Pancreas (tissue), 10 donors: Measurements from ENCODE around the gene ARL13A. TPM values are rescaled to one million over a fixed set of nuclear protein-coding genes. Genes with fewer than 3 reads are reported as not detected.

Experiments used
- ATAC-seq, 4 donors: fragments of 200-7000 bp; cut with Tn5 transposase; one replicate each; pipeline versions ENCODE4 v1.8.0 to v1.9.1; 2020; ENCODE audit warnings: mild to moderate bottlenecking in 4 of 4, moderate library complexity in 4 of 4
- DNase-seq, 6 donors: peaks; one replicate each; pipeline ENCODE4 v3.0.0-alpha.2; 2020
- FAIRE-seq: peaks from 2 replicates; lab custom pipeline; 2012; peaks lifted over from hg19 to GRCh38; lab: Jason Lieb, UNC
- H3K27ac ChIP-seq, 4 donors: fragments of 200-600 bp; sonication (generic); 1 replicate in 3 of 4; 2 replicates in 1 of 4; pipeline versions ENCODE4 v1.5.0 to v1.8.0; 2020
- H3K27me3 ChIP-seq, 4 donors: fragments of 200-600 bp; one replicate each; pipeline ENCODE4 v1.8.0; 2021
- H3K36me3 ChIP-seq, 3 donors: fragments of 200-600 bp; sonication (generic) in 1 of 3; one replicate each; pipeline versions ENCODE4 v1.5.0 to v1.8.0; 2020 to 2021
- H3K4me1 ChIP-seq, 3 donors: fragments of 200-600 bp; one replicate each; pipeline ENCODE4 v1.8.0; 2021
- H3K4me3 ChIP-seq, 4 donors: fragments of 200-600 bp; sonication (generic) in 2 of 4; one replicate each; pipeline versions ENCODE4 v1.5.0 to v1.8.0; 2020 to 2021
- H3K9me3 ChIP-seq, 4 donors: fragments of 200-600 bp; one replicate each; pipeline ENCODE4 v1.8.0; 2021
- CTCF ChIP-seq, 4 donors: fragments of 200-600 bp; sonication (generic) in 3 of 4; IDR thresholded peaks; one replicate each; pipeline versions ENCODE4 v1.5.0 to v1.8.0; 2021; ENCODE audit warnings: antibody characterized with exemption in 4 of 4
- WGBS, 2 donors: extraction: QIAGEN DNeasy Blood & Tissue Kit; methylation state at CpG; one replicate each; pipeline ENCODE4 v1.1.7; 2013; 5-methylcytosine and 5-hydroxymethylcytosine counted together
- intact Hi-C, 3 donors: fragments of 100-400 bp; cut with DNase I; formaldehyde crosslinking; loops; one replicate each; pipeline versions ENCODE4 v1.11.1 to v1.14.2; 2022
- polyA plus RNA-seq, 2 donors: library from polyadenylated mRNA; stranded (reverse); fragments of 200-250 nt; gene quantifications; one replicate each; pipeline ENCODE4 v1.2.3, GENCODE V29; 2013
- total RNA-seq, 6 donors: library from RNA; stranded (reverse); fragmentation: NEBNext Ultra II Directional in 4 of 6; extraction: Animal tissue kit (Norgen Biotek cat#: 25700) in 4 of 6; gene quantifications; one replicate each; pipeline versions ENCODE4 v1.2.1 to v1.2.4, GENCODE V29; 2021 to 2023
- donor health status: healthy with polysubstance abuse.
- donor health status: DM: no; HTN: no; CAD: no; lungs with moderate emphysema.
- donor health status: DM: no; HTN: no; CAD: no.
- donor health status: control.
- donor health status: control.
- donor health status: Bipolar disorder and iron deficiency.
- donor health status: DM: yes; HTN: yes; CAD: no.
- donor health status: DM: no; HTN: no; CAD: no.
- donor health status: DM: no; HTN: no; CAD: no.
- donor health status: DM: yes; HTN: yes; CAD: no.

Gene ARL13A
- total and polyA plus RNA-seq, 8 donors = not detected

- TF ChIP-seq CTCF (IDR thresholded peaks at IDR 0.05) = no peak
- WGBS, 2 donors = 62 to 71% methylated on average over 2 of the region's 2 CpGs
- H3K9me3 ChIP-seq = peaks cover 0 to 3% (median 0%) of the 10 kb centered on the region in 4 donors
Observed at GRCh38 chrX:100946299-100946927, 23.1 kb upstream of the ARL13A start.

GRCh38 chrX:100948557-100948956 is 21.0 kb upstream of the ARL13A start:
- H3K9me3 ChIP-seq = peaks cover 0 to 3% (median 0%) of the 10 kb centered on the region in 4 donors
- H3K27me3 ChIP-seq = no peaks in the 10 kb centered on the region
- no peaks in the 10 kb centered on the region for H3K4me1 ChIP-seq
- H3K27ac ChIP-seq = no peak overlapping the region
- ATAC-seq (no peak), FAIRE-seq (no peak), DNase-seq (no peak)
- intact Hi-C loops = no loop called here
- no peaks in the 10 kb centered on the region for H3K36me3 ChIP-seq
- WGBS, 2 donors = 80 to 94% methylated on average over 1 of the region's 1 CpG
- no peak for TF ChIP-seq CTCF (IDR thresholded peaks at IDR 0.05)
- no peak overlapping the region for H3K4me3 ChIP-seq

More at GRCh38 chrX:100946299-100946927, 23.1 kb upstream of the ARL13A start:
- Histone ChIP-seq H3K27ac (no peak overlapping the region), H3K27me3 (peaks cover 0 to 3% (median 0%) of the 10 kb centered on the region in 4 donors), H3K36me3 (no peaks in the 10 kb centered on the region), H3K4me3 (no peak overlapping the region), H3K4me1 (no peaks in the 10 kb centered on the region)
- FAIRE-seq (no peak), ATAC-seq (no peak), DNase-seq (no peak)
- intact Hi-C loops = no loop called here

GRCh38 chrX:100962811-100963210 is 6.7 kb upstream of the ARL13A start:
- Histone ChIP-seq H3K27me3 (no peaks in the 10 kb centered on the region), H3K9me3 (no peaks in the 10 kb centered on the region), H3K4me1 (no peaks in the 10 kb centered on the region), H3K27ac (no peak overlapping the region), H3K4me3 (no peak overlapping the region), H3K36me3 (no peaks in the 10 kb centered on the region)
- no peak for DNase-seq
- intact Hi-C loops = no loop called here
- FAIRE-seq = no peak
- 64 to 68% methylated on average over 3 of the region's 3 CpGs for WGBS, 2 donors
- ATAC-seq = no peak
- no peak for TF ChIP-seq CTCF (IDR thresholded peaks at IDR 0.05)

GRCh38 chrX:100964362-100964761 is 5.1 kb upstream of the ARL13A start:
- no peak for TF ChIP-seq CTCF (IDR thresholded peaks at IDR 0.05)
- Histone ChIP-seq H3K27me3 (no peaks in the 10 kb centered on the region), H3K4me1 (no peaks in the 10 kb centered on the region), H3K9me3 (no peaks in the 10 kb centered on the region), H3K36me3 (no peaks in the 10 kb centered on the region), H3K27ac (no peak overlapping the region), H3K4me3 (no peak overlapping the region)
- intact Hi-C loops = no loop called here
- DNase-seq = no peak
- no peak for ATAC-seq
- FAIRE-seq = no peak

GRCh38 chrX:100969936-100970335 is 428 bp downstream of the ARL13A start:
- Histone ChIP-seq H3K27ac (no peak overlapping the region), H3K27me3 (no peaks in the 10 kb centered on the region), H3K4me3 (no peak overlapping the region), H3K36me3 (no peaks in the 10 kb centered on the region), H3K9me3 (no peaks in the 10 kb centered on the region), H3K4me1 (no peaks in the 10 kb centered on the region)
- FAIRE-seq (no peak), ATAC-seq (no peak), DNase-seq (no peak)
- intact Hi-C loops = no loop called here
- TF ChIP-seq CTCF (IDR thresholded peaks at IDR 0.05) = no peak
- WGBS, 2 donors = 65 to 95% methylated on average over 1 of the region's 1 CpG
